Stimulated activated CD4-positive, alpha-beta T cell treated with anti-CD3 and anti-CD28 coated beads, Interleukin-1b, Interleukin-23, amount 100 ng/mL, for 24 hours (primary cell): ENCODE measurements around the gene ZNF91.
"Not testable (repeated sequence)": the region's sequence is repeated elsewhere in the genome, so short reads cannot be mapped to it uniquely, and the experiment has no call there.

Experiments used
- DNase-seq, 4 experiments: peaks; one replicate each; pipeline ENCODE4 v3.0.0-alpha.2; 2020; ENCODE audit warnings: low read depth in 4 of 4, low spot score in 1 of 4

Gene ZNF91

GRCh38 chr19:23319571-23319970, 75.7 kb downstream of the ZNF91 start:
- not testable (repeated sequence) for DNase-seq

- DNase-seq = not testable (repeated sequence)
Measured at GRCh38 chr19:23318941-23319340, 76.3 kb downstream of the ZNF91 start.

- DNase-seq = no peak
Measured at GRCh38 chr19:23318143-23318542, 77.1 kb downstream of the ZNF91 start.

DNA sequence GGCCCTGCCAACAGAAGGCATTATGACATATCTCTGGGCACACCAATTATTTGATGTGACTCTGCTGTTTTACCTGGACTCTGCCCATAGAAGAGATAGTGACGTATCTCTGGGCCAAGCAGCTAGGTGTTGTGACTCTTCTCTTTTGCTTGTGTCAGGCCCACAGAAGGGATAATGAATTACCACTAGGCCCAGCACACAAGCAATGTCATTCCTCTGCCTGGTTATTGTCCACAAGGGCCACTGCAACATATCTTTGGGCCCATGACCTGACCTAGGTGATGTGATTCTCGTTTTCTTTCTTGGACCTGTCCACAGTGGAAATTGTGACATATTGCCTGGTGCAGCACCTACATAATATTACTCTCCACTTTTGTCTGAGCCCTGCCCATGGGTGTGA, 80.0 kb downstream of the ZNF91 start:
- no peak for DNase-seq

DNA sequence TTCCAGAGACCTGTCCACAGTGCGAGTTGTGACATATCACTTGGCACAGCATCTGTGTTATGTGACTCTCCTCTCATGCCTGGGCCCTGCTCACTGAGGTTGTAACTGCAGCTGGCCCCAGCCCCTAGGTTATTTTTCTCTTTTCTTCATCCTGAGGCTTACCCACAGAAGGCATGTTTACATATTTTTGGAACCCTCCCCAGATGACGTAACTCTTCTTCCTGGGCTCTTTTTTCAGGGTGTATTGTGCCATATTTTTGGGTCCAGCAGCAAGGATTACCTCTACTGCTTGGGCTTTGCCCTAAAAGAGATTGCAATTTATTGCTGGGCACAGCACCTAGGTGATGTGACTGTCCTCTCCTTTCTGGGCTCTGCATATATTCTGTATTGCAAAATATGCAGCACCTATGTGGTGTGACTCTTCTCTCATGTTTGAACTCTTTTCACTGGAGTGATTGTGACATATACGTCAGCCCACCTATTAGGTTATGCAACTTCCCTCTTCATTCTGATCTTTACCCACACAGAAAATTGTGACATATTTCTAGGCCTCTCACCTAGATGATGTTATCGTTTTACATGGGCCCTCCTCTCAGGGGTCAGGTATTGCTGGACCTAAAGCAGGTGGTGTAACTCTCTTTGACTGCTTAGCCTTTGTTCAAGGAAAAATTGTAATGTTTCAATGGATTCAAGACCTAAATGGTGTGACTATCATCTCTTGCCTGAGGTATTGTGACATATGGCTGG, 80.6 kb downstream of the ZNF91 start:
- DNase-seq = no peak

DNA sequence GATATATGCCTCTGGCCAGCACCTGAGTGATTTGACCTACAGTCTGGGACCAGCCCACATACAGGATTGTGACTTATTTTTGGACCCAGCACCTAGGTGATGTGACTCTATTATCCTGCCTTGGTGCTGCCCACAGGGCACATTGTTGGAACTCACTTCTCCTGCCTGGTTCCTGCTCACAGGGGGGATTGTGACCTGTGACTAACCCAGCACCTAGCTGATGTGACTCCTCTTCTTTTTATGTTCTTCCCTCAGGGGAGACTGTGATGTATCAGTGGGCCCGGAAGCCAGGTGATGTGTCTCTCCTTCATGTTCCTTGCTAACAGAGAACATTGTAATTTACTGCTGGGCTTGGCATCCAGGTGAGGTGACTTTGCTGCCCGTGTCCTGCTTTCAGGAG, 82.1 kb downstream of the ZNF91 start:
- no peak for DNase-seq

DNA sequence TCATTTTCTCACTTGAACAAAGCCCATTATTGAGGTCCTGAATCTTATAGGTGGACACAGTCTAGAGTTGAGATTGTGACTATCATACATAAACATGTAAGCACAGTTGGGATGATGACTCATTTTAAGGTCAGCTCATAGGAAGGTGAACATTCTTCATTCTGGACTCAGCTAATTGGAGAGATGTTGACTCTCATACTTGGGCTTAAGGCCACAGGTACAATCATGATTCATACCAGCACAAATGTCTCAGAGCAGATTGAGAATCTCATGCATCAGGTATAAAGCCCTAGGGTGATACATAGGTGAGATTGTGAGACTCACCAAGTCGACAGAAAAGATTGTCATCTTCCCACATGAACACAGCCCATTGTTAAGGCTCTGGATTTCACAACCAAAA, 82.8 kb downstream of the ZNF91 start:
- DNase-seq = no peak

DNA sequence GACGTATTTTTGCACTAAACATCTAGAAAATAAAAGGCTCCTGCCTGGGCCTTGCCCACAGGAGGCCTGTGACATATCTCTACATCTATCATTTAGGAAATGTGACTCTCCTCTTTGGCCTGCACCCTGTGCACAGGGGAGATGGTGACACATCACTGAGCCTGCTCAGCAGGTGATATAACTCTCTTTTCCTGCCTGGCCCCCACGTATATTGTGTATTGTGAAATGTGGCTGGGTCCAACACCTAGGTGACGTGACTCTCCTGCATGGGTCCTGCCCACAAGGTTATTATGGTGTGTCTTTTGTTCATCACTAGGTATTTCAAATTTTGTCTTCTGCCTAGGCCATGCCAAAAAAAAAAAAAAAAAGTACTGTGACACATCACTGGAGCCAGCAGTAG, 83.7 kb downstream of the ZNF91 start:
- no peak for DNase-seq

DNA sequence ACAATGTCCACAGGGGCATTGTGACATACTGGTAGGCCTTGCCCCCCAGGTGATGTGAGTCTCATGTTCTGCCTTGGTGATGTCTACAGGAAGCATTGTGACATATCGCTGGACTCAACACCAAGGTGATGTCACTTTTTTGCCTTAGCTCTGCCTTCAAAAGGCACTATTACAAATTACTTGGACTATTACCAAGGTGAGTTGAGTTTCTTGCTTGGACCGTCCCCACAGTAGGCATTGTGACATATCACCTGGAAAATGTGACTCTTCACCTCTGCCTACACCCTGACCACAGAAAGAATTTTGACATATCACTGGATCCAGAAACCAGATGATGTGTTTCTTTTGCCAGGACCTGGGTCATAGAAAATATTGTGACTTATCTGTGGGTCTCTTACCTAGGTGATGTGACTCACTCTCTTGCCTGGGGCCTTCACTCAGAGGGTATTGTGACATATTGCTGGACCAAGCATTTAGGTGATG, 84.5 kb downstream of the ZNF91 start:
- no peak for DNase-seq

DNA sequence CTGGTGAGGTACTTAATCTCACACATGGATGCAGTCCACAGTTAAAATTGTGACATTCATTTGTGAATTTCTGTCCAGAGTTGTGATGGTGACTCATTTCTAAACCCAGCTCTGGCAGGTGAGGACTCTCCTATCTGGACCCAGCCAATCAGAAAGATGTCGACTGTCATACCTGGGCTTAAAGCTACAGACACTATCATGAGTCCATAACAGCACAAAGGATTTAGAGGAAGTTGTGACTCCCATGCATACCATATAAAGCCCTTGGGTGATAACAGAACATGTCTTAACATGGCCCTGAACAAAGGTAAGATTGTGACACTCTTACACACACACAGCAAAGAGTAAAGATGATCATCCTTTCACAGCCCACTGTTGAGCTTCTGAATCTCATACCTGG, 85.3 kb downstream of the ZNF91 start:
- DNase-seq = no peak

GRCh38 chr19:23305555-23305954, 89.7 kb downstream of the ZNF91 start:
- no peak for DNase-seq

DNA sequence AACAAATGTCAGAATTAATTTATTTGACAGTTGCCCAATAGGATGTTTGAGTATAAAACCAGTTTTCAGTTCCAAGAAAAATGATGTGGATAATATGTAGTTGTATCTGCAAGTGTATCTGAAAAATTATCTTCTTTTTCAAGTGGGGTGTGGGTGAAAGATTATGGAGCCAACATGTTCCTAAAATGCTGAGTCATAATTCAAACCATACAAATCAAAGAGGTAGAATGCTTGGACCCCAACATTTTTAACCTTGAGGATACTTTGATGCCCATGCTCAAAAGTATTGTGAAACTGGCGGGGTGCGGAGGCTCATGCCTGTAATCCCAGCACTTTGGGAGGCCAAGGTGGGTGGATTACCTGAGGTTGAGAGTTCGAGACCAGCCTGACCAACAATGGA, 91.0 kb downstream of the ZNF91 start:
- no peak for DNase-seq

GRCh38 chr19:23294141-23294540, 101.1 kb downstream of the ZNF91 start:
- DNase-seq = no peak

GRCh38 chr19:23289966-23290365, 105.3 kb downstream of the ZNF91 start:
- DNase-seq = not testable (repeated sequence)
